ENCODE measurements around the gene CLEC5A.
A peak's percentile ranks its signal among the peaks of the same experiment; 100 is the strongest.
"Not testable (repeated sequence)": the region's sequence is repeated elsewhere in the genome, so short reads cannot be mapped to it uniquely, and the experiment has no call there.

CLEC5A gene

DNA sequence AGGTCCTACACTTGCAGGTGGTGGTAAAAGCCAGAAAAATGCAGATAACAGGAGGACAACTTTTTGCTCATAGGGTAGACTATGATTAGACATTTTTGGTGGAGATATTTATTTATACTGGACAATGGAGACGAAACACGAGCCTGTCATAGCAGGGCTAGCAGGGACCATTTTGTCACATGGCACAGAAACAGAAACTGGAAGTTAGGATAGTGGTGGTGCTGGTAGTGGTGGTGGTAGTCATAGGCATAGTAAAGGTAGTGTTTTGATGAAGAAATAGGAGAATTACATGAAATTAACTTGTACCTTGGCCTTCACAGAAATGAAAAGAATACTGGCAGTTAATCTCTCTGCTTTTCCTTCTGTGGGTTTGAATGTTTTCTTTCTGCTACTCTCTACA, 40.1 kb upstream of the CLEC5A start:
- no peaks in the 10 kb centered on the region for H3K36me3 ChIP-seq (ENCODE audit: insufficient read depth, low read length)
- TF ChIP-seq, protein P1, sequence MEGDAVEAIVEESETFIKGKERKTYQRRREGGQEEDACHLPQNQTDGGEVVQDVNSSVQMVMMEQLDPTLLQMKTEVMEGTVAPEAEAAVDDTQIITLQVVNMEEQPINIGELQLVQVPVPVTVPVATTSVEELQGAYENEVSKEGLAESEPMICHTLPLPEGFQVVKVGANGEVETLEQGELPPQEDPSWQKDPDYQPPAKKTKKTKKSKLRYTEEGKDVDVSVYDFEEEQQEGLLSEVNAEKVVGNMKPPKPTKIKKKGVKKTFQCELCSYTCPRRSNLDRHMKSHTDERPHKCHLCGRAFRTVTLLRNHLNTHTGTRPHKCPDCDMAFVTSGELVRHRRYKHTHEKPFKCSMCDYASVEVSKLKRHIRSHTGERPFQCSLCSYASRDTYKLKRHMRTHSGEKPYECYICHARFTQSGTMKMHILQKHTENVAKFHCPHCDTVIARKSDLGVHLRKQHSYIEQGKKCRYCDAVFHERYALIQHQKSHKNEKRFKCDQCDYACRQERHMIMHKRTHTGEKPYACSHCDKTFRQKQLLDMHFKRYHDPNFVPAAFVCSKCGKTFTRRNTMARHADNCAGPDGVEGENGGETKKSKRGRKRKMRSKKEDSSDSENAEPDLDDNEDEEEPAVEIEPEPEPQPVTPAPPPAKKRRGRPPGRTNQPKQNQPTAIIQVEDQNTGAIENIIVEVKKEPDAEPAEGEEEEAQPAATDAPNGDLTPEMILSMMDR (conservative IDR thresholded peaks at IDR 0.05; ENCODE audit: low read length): no peak
- TF ChIP-seq EZH2phosphoT487 (IDR thresholded peaks at IDR 0.05; ENCODE audit: borderline replicate concordance): no peak
- no peak overlapping the region for H3K4me3 ChIP-seq (ENCODE audit: low read length, poor library complexity, severe bottlenecking)
- no peak overlapping the region for H2AFZ ChIP-seq (ENCODE audit: low read length)
- no peaks in the 10 kb centered on the region for H3K79me2 ChIP-seq (ENCODE audit: insufficient read depth, low read length)
- no peaks in the 10 kb centered on the region for H3K27me3 ChIP-seq (ENCODE audit: insufficient read depth, low read length, poor library complexity, severe bottlenecking)
- no peaks in the 10 kb centered on the region for H3K9me3 ChIP-seq (ENCODE audit: insufficient read depth, low read depth, low read length)
- H3K9me2 ChIP-seq (replicated peaks; ENCODE audit: low read depth, low read length): no peaks in the 10 kb centered on the region
- H3K9ac ChIP-seq (ENCODE audit: low read depth, low read length, poor library complexity, severe bottlenecking): no peak overlapping the region
- peaks cover 7% of the 10 kb centered on the region for H3K4me1 ChIP-seq (ENCODE audit: insufficient read depth, low read length, poor library complexity, severe bottlenecking)
- no peak overlapping the region for H3K4me2 ChIP-seq (ENCODE audit: low read depth, low read length, poor library complexity, severe bottlenecking)
- no peaks in the 10 kb centered on the region for H3F3A ChIP-seq (ENCODE audit: low read depth)
- H4K20me1 ChIP-seq (ENCODE audit: insufficient read depth, low read length, poor library complexity, severe bottlenecking): no peaks in the 10 kb centered on the region

DNA sequence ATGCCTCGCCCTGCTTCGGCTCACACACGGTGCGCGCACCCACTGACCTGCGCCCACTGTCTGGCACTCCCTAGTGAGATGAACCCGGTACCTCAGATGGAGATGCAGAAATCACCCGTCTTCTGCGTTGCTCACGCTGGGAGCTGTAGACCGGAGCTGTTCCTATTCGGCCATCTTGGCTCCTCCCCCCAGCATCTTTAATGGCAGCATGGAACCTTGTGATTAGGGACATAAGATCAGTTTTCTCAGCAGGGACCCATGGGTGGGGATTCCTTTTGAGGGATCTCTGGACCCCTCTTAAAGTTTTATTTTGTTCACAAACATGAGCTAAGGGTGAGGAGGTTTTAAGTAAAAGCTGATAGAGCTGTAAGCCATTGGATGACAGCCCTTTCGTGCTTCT, 39.2 kb upstream of the CLEC5A start:
- not testable (repeated sequence) for H3K4me3 ChIP-seq (ENCODE audit: low read length, poor library complexity, severe bottlenecking); H3K9ac ChIP-seq (ENCODE audit: low read depth, low read length, poor library complexity, severe bottlenecking); H3K27me3 ChIP-seq (ENCODE audit: insufficient read depth, low read length, poor library complexity, severe bottlenecking); H3K79me2 ChIP-seq (ENCODE audit: insufficient read depth, low read length); H2AFZ ChIP-seq (ENCODE audit: low read length); H3K4me1 ChIP-seq (ENCODE audit: insufficient read depth, low read length, poor library complexity, severe bottlenecking); H3K36me3 ChIP-seq (ENCODE audit: insufficient read depth, low read length); H3F3A ChIP-seq (ENCODE audit: low read depth); H3K4me2 ChIP-seq (ENCODE audit: low read depth, low read length, poor library complexity, severe bottlenecking); H3K9me2 ChIP-seq (replicated peaks; ENCODE audit: low read depth, low read length); H3K9me3 ChIP-seq (ENCODE audit: insufficient read depth, low read depth, low read length); H4K20me1 ChIP-seq (ENCODE audit: insufficient read depth, low read length, poor library complexity, severe bottlenecking)

DNA sequence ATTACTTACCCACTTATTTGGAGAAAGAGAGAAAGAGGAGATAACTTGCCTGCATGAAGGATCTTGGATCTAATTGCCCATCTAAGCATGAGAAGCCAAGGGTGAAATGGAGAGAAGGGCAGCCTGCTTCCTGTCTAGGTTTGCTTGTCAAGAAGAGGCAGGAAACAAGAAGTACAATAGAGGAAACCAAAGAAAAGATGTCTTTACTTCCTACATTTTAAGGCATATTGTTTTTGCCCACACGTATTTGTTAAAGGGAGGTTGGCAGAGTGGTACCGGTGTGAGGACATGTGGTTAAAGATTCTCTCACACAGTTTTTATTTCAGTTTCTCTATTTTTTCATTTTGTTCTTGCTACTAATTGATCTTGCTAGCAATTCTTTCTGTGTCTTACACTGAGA, 32.8 kb upstream of the CLEC5A start:
- H3K27me3 ChIP-seq (ENCODE audit: insufficient read depth, low read length, poor library complexity, severe bottlenecking): no peaks in the 10 kb centered on the region
- H3K9ac ChIP-seq (ENCODE audit: low read depth, low read length, poor library complexity, severe bottlenecking): no peak overlapping the region
- peak overlapping the region; percentile 1 for H3K4me2 ChIP-seq (ENCODE audit: low read depth, low read length, poor library complexity, severe bottlenecking)
- H2AFZ ChIP-seq (ENCODE audit: low read length): 0 out of 2 replicates have a peak overlapping the region, but pooled peaks have one; percentile 11
- H3K9me3 ChIP-seq (ENCODE audit: insufficient read depth, low read depth, low read length): no peaks in the 10 kb centered on the region
- no peaks in the 10 kb centered on the region for H3K79me2 ChIP-seq (ENCODE audit: insufficient read depth, low read length)
- no peaks in the 10 kb centered on the region for H3F3A ChIP-seq (ENCODE audit: low read depth)
- no peaks in the 10 kb centered on the region for H3K9me2 ChIP-seq (replicated peaks; ENCODE audit: low read depth, low read length)
- H4K20me1 ChIP-seq (ENCODE audit: insufficient read depth, low read length, poor library complexity, severe bottlenecking): no peaks in the 10 kb centered on the region
- H3K4me3 ChIP-seq (ENCODE audit: low read length, poor library complexity, severe bottlenecking): no peak overlapping the region
- peaks cover 26% of the 10 kb centered on the region for H3K4me1 ChIP-seq (ENCODE audit: insufficient read depth, low read length, poor library complexity, severe bottlenecking)
- H3K36me3 ChIP-seq (ENCODE audit: insufficient read depth, low read length): no peaks in the 10 kb centered on the region
- no peak for TF ChIP-seq EZH2phosphoT487 (IDR thresholded peaks at IDR 0.05; ENCODE audit: borderline replicate concordance)
- TF ChIP-seq, protein P1 (conservative IDR thresholded peaks at IDR 0.05; ENCODE audit: low read length): no peak

DNA sequence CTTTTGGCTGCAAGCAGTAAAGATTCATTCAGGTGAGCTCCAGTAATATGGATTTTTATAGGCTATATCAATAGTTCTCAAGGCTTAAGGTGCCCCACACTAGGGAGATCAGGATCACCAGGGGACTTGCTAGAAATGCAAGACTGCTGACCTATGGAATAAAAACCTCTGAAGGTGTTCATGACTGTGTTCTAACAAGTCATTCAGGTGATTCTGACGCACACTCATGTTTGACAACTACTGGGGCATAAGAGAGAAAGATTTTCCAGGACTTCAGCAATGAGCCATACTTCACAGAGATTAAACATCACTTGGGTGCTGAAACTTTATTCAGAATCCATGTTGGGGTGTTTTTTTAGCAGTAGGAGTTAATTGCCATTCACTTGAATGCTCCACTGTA, 31.6 kb upstream of the CLEC5A start:
- no peaks in the 10 kb centered on the region for H3F3A ChIP-seq (ENCODE audit: low read depth)
- H3K9ac ChIP-seq (ENCODE audit: low read depth, low read length, poor library complexity, severe bottlenecking): no peak overlapping the region
- peaks cover 26% of the 10 kb centered on the region for H3K4me1 ChIP-seq (ENCODE audit: insufficient read depth, low read length, poor library complexity, severe bottlenecking)
- no peak overlapping the region for H3K4me2 ChIP-seq (ENCODE audit: low read depth, low read length, poor library complexity, severe bottlenecking)
- TF ChIP-seq, protein P1 (conservative IDR thresholded peaks at IDR 0.05; ENCODE audit: low read length): no peak
- TF ChIP-seq EZH2phosphoT487 (IDR thresholded peaks at IDR 0.05; ENCODE audit: borderline replicate concordance): no peak
- no peak overlapping the region for H2AFZ ChIP-seq (ENCODE audit: low read length)
- H3K4me3 ChIP-seq (ENCODE audit: low read length, poor library complexity, severe bottlenecking): no peak overlapping the region
- H3K79me2 ChIP-seq (ENCODE audit: insufficient read depth, low read length): no peaks in the 10 kb centered on the region
- no peaks in the 10 kb centered on the region for H3K9me2 ChIP-seq (replicated peaks; ENCODE audit: low read depth, low read length)
- no peaks in the 10 kb centered on the region for H3K36me3 ChIP-seq (ENCODE audit: insufficient read depth, low read length)
- H4K20me1 ChIP-seq (ENCODE audit: insufficient read depth, low read length, poor library complexity, severe bottlenecking): no peaks in the 10 kb centered on the region
- no peaks in the 10 kb centered on the region for H3K27me3 ChIP-seq (ENCODE audit: insufficient read depth, low read length, poor library complexity, severe bottlenecking)
- H3K9me3 ChIP-seq (ENCODE audit: insufficient read depth, low read depth, low read length): no peaks in the 10 kb centered on the region

Data from Loucy (cell line).